ENCODE results near the gene CCP110. TPM values are rescaled to one million over a fixed set of nuclear protein-coding genes. Genes with fewer than 3 reads are reported as not detected.

Gene CCP110
- total and polyA plus RNA-seq, 2 donors (not counting 1 experiment from before 2014, with no cell fraction given): 4.9 to 23.6 TPM

DNA sequence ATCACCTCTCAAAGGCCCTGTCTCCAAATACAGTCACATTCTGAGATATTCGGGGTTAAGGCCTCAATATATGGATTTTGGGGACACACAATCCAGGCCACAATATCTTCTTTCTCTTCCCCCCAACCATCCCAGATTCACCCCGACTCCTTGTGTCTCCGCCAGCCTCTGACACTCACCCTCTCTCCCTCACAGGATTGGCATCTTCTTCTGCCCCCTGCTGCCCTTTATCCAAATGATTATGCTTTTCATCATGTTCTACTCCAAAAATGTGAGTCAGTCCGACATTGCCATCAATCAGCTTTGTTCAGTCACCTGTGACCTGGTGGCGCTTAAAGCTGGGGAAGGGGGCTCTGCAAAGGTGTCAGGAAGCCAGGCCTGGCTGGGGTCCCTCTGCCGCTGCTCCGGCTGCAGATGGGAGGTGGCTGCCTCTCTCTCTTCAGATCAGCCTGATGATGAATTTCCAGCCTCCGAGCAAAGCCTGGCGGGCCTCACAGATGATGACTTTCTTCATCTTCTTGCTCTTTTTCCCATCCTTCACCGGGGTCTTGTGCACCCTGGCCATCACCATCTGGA lies 36.9 kb upstream of the CCP110 start:
- H3K27ac ChIP-seq (ENCODE audit: low read length in 2 of 2): no peak overlapping the region
- ATAC-seq (ENCODE audit: low read depth) (no peak), DNase-seq (no peak)
- no peaks in the 10 kb centered on the region for H3K79me2 ChIP-seq (ENCODE audit: control insufficient read depth, insufficient read depth, low read length)
- no peak overlapping the region for H3K4me2 ChIP-seq (replicated peaks; ENCODE audit: low read depth, low read length, poor library complexity, severe bottlenecking)
- H3K9me3 ChIP-seq (ENCODE audit: control extremely low read depth in 1 of 3, control insufficient read depth in 2 of 3, insufficient read depth in 1 of 3, low read length in 2 of 3): peaks cover 0 to 3% (median 0%) of the 10 kb centered on the region in 3 donors
- H3K9ac ChIP-seq (ENCODE audit: low read length): no peak overlapping the region
- H3K27ac Mint-ChIP-seq: no peak overlapping the region
- intact Hi-C loops (cut with micrococcal nuclease): no loop called here
- CTCF ChIA-PET: no interaction called here
- no peaks in the 10 kb centered on the region for H3K4me1 ChIP-seq (ENCODE audit: control insufficient read depth in 2 of 2, insufficient read depth in 2 of 2, low read length in 2 of 2)
- no peaks in the 10 kb centered on the region for H3K36me3 ChIP-seq (replicated peaks in 1 of 2; ENCODE audit: control extremely low read depth in 1 of 2, control insufficient read depth in 1 of 2, extremely low read depth in 1 of 2, insufficient read depth in 2 of 2, low read length in 1 of 2)
- POLR2A ChIA-PET: no interaction called here
- no peaks in the 10 kb centered on the region for H4K20me1 ChIP-seq (ENCODE audit: control insufficient read depth, insufficient read depth, low read length, poor library complexity, severe bottlenecking)
- no peaks in the 10 kb centered on the region for H3K27me3 Mint-ChIP-seq
- H2AFZ ChIP-seq (ENCODE audit: insufficient read depth, low read depth, low read length, poor library complexity, severe bottlenecking): no peak overlapping the region
- H3K4me3 Mint-ChIP-seq: no peak overlapping the region
- WGBS (ENCODE audit: insufficient coverage): 95% methylated on average over 8 of the region's 10 CpGs
- H3K4me3 ChIP-seq (ENCODE audit: control extremely low read depth in 1 of 5, extremely low read depth in 1 of 5, insufficient read depth in 1 of 5, low read depth in 2 of 5, low read length in 4 of 5): no peak overlapping the region
- no peaks in the 10 kb centered on the region for H3K9me3 Mint-ChIP-seq (ENCODE audit: insufficient read depth)
- no peaks in the 10 kb centered on the region for H3K27me3 ChIP-seq (replicated peaks in 1 of 4; ENCODE audit: control extremely low read depth in 1 of 4, control insufficient read depth in 3 of 4, insufficient read depth in 4 of 4, low read length in 3 of 4)
- no peaks in the 10 kb centered on the region for H3K4me1 Mint-ChIP-seq
- TF ChIP-seq EZH2 (IDR thresholded peaks at IDR 0.05; ENCODE audit: borderline replicate concordance, insufficient read depth, low read depth, low read length, poor library complexity, severe bottlenecking): no peak
- TF ChIP-seq, protein P1, sequence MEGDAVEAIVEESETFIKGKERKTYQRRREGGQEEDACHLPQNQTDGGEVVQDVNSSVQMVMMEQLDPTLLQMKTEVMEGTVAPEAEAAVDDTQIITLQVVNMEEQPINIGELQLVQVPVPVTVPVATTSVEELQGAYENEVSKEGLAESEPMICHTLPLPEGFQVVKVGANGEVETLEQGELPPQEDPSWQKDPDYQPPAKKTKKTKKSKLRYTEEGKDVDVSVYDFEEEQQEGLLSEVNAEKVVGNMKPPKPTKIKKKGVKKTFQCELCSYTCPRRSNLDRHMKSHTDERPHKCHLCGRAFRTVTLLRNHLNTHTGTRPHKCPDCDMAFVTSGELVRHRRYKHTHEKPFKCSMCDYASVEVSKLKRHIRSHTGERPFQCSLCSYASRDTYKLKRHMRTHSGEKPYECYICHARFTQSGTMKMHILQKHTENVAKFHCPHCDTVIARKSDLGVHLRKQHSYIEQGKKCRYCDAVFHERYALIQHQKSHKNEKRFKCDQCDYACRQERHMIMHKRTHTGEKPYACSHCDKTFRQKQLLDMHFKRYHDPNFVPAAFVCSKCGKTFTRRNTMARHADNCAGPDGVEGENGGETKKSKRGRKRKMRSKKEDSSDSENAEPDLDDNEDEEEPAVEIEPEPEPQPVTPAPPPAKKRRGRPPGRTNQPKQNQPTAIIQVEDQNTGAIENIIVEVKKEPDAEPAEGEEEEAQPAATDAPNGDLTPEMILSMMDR (IDR thresholded peaks at IDR 0.05): no peak

DNA sequence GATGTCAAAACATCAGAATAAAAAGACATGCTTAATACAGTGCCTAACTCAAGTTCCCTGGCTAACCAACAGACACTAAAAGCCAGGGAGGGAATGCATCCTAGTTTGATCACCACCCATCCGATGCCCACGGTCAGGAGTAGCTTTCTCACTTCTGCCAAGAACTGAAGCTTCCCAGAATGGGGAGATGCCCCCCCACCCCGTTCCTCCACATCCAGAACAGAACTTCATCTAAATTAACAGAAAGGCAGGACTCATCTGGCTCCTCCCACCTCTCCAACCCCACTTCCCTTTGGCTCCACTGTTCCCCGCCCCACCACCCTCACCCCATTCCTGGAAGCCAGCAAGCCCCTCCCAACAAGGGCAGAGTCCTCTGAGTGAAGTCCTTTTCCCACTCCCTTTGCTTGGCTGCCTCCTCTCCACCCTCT lies 35.5 kb upstream of the CCP110 start:
- H3K27ac Mint-ChIP-seq: no peak overlapping the region
- Histone ChIP-seq H3K27ac (ENCODE audit: low read length in 2 of 2) (no peak overlapping the region), H3K79me2 (ENCODE audit: control insufficient read depth, insufficient read depth, low read length) (no peaks in the 10 kb centered on the region), H4K20me1 (ENCODE audit: control insufficient read depth, insufficient read depth, low read length, poor library complexity, severe bottlenecking) (no peaks in the 10 kb centered on the region), H3K36me3 (replicated peaks in 1 of 2; ENCODE audit: control extremely low read depth in 1 of 2, control insufficient read depth in 1 of 2, extremely low read depth in 1 of 2, insufficient read depth in 2 of 2, low read length in 1 of 2) (no peaks in the 10 kb centered on the region), H3K4me2 (replicated peaks; ENCODE audit: low read depth, low read length, poor library complexity, severe bottlenecking) (no peak overlapping the region), H3K4me1 (ENCODE audit: control insufficient read depth in 2 of 2, insufficient read depth in 2 of 2, low read length in 2 of 2) (peaks cover under 1 to 2% of the 10 kb centered on the region in 2 donors), H3K4me3 (ENCODE audit: control extremely low read depth in 1 of 5, extremely low read depth in 1 of 5, insufficient read depth in 1 of 5, low read depth in 2 of 5, low read length in 4 of 5) (no peak overlapping the region), H3K9me3 (ENCODE audit: control extremely low read depth in 1 of 3, control insufficient read depth in 2 of 3, insufficient read depth in 1 of 3, low read length in 2 of 3) (peaks cover 0 to 3% (median 0%) of the 10 kb centered on the region in 3 donors), H3K27me3 (replicated peaks in 1 of 4; ENCODE audit: control extremely low read depth in 1 of 4, control insufficient read depth in 3 of 4, insufficient read depth in 4 of 4, low read length in 3 of 4) (no peaks in the 10 kb centered on the region), H2AFZ (ENCODE audit: insufficient read depth, low read depth, low read length, poor library complexity, severe bottlenecking) (no peak overlapping the region), H3K9ac (ENCODE audit: low read length) (no peak overlapping the region)
- H3K4me3 Mint-ChIP-seq: no peak overlapping the region
- intact Hi-C loops (cut with micrococcal nuclease): no loop called here
- CTCF ChIA-PET: no interaction called here
- H3K4me1 Mint-ChIP-seq: no peaks in the 10 kb centered on the region
- TF ChIP-seq EZH2 (IDR thresholded peaks at IDR 0.05; ENCODE audit: borderline replicate concordance, insufficient read depth, low read depth, low read length, poor library complexity, severe bottlenecking): no peak
- TF ChIP-seq, protein P1 (IDR thresholded peaks at IDR 0.05): no peak
- POLR2A ChIA-PET: no interaction called here
- no peaks in the 10 kb centered on the region for H3K9me3 Mint-ChIP-seq (ENCODE audit: insufficient read depth)
- DNase-seq (no peak), ATAC-seq (ENCODE audit: low read depth) (no peak)
- 93% methylated on average over 4 of the region's 4 CpGs for WGBS (ENCODE audit: insufficient coverage)
- no peaks in the 10 kb centered on the region for H3K27me3 Mint-ChIP-seq

All from B cell (primary cell).